KOPT-K1 (cell line): ENCODE results near the gene CCR1.

Source experiments
- H3K27ac ChIP-seq: fragments of 200-600 bp; sonication (generic); 2 replicates; pipeline ENCODE4 v1.5.1; 2016; ENCODE audit warnings: antibody characterized with exemption, mild to moderate bottlenecking, low read depth, low read length; ENCODE audit not compliant: poor library complexity, severe bottlenecking
- H3K36me3 ChIP-seq: fragments of 200-600 bp; sonication (generic); 2 replicates; pipeline ENCODE4 v1.5.1; 2017; ENCODE audit warnings: antibody characterized with exemption, mild to moderate bottlenecking, low read length, moderate library complexity; ENCODE audit not compliant: insufficient read depth
- H3K9me3 ChIP-seq: fragments of 200-600 bp; sonication (generic); 2 replicates; pipeline ENCODE4 v1.5.1; 2017; ENCODE audit warnings: antibody characterized with exemption, low read length, mild to moderate bottlenecking; ENCODE audit not compliant: insufficient read depth, poor library complexity, severe bottlenecking

The CCR1 gene

DNA sequence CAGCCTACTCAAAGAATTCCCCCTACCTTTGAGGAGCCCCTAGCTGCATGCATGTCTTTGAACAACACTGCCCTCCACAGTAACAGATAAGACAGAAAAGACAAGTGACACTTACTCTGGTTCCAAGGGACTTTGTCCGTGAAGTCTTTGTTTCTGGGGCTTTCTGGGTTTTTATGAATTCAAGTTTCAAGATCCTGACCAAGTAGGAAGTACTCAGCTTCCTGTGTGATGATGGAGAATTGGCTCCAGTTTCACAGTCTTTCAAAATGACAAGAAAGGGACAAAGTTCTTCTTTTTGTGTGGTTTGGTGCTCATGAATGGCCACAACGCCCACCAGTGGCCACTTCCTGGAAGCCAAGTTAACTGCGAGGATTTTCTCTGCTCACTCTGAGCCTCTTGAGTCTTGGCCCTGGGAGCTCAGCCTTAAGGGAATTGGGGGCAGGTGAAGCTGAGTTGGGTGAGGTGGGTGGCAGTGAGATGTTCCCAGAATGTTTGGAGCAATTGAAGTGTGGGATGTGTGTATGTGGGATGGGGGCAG lies at the start of gene CCR1:
Gene CCR1, minus strand, starts transcription at position 147 of the 538 bp plus-strand sequence. CDS start 4,000 bp downstream, outside the sequence.
- H3K27ac ChIP-seq, result no peak within 1 kb of the TSS
- no peaks in the 10 kb centered on the region for H3K36me3 ChIP-seq
- H3K9me3 ChIP-seq, result no peaks in the 10 kb centered on the region

DNA sequence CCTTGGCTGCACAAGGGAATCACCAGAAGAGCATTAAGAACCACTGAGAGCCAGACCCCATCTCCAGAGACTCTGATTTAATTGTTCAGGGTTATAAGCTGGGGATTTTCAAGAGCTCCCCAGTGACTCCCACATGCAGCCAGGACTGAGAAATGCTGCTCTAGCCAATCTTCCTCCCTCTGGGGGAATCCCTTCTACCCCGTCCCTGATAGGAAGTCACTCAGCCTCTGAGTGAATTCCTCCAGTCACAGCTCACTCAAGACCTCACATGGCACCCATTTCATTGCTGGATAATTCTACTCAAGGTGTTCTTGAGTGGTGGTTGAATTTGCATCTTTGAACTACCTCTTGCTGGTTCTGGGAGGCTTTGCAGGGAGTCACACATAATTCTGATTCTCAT lies 44.9 kb upstream of the CCR1 start:
- no peak overlapping the region for H3K27ac ChIP-seq
- H3K36me3 ChIP-seq, result no peaks in the 10 kb centered on the region
- H3K9me3 ChIP-seq, result no peaks in the 10 kb centered on the region

DNA sequence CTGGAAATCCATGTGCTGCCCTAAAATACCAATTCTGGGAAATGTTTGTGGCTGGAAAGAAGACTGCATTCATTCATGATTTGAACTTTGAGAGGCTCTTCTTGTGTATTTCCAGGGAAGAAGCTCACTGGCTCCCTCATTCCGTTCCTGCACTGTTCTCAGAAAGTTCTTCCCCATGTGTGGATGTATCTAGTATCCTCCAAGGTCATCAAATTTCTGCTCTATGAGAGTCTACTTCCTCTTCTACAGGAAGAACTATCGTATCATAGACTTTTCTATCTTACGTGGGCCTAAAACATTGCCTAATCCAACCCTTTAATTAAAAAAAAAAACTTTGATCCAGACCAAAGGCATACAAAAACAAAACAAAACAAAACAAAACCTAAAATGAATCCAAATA lies 37.0 kb upstream of the CCR1 start:
- no peak overlapping the region for H3K27ac ChIP-seq
- H3K36me3 ChIP-seq, result no peaks in the 10 kb centered on the region
- H3K9me3 ChIP-seq, result no peaks in the 10 kb centered on the region

DNA sequence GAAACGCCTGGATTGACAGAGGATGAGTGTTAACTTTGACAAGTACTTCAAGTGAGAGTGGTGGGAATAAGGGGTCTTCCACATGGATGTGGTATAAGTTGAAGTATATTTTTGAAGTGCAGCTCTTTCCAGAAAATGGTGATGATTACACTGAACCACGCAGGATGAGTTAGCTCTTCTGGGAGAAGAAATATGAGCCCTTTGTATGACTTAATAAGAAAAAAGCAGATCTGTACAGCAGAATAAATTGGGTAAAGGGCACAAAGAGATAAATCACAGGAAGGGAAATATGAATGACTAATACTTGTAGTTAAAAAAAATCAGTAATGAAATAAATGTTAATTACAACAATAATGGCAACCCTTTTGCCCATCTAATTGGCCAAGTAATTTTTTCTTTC lies 35.4 kb upstream of the CCR1 start:
- Histone ChIP-seq H3K27ac (no peak overlapping the region), H3K36me3 (no peaks in the 10 kb centered on the region), H3K9me3 (no peaks in the 10 kb centered on the region)

DNA sequence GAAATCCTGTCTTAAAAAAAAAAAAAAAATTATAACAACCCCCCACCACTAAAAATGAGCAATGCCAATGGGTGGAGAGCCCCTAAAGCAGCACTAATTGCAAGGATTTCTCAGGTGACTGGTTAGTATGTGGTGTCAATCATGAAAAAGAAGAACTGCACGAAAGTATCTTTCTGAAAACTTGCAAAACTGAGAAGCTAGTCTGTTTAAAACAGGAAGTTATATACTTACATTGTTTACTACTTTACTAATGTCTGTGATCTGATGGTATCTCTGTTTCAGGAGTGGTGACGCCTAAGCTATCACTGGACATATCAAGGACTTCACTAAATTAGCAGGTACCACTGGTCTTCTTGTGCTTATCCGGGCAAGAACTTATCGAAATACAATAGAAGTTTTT lies 34.0 kb upstream of the CCR1 start, which contains the start of gene CCR3:
Gene CCR3, plus strand, starts transcription at position 341 of the 400 bp plus-strand sequence. CDS start 22,699 bp downstream, outside the sequence.
- no peaks in the 10 kb centered on the region for H3K36me3 ChIP-seq
- no peak within 1 kb of the TSS for H3K27ac ChIP-seq
- H3K9me3 ChIP-seq, result no peaks in the 10 kb centered on the region

GRCh38 chr3:46239952-46240351 lies 31.8 kb upstream of the CCR1 start:
- Histone ChIP-seq H3K36me3 (no peaks in the 10 kb centered on the region), H3K27ac (no peak overlapping the region), H3K9me3 (no peaks in the 10 kb centered on the region)

- H3K36me3 ChIP-seq, result no peaks in the 10 kb centered on the region
- no peaks in the 10 kb centered on the region for H3K9me3 ChIP-seq
- H3K27ac ChIP-seq, result no peak overlapping the region
Measured at GRCh38 chr3:46239301-46239938, 31.3 kb upstream of the CCR1 start.

- Histone ChIP-seq H3K27ac (no peak overlapping the region), H3K9me3 (no peaks in the 10 kb centered on the region), H3K36me3 (no peaks in the 10 kb centered on the region)
Measured at GRCh38 chr3:46238386-46238785, 30.3 kb upstream of the CCR1 start.

- H3K27ac ChIP-seq, result no peak overlapping the region
- no peaks in the 10 kb centered on the region for H3K9me3 ChIP-seq
- H3K36me3 ChIP-seq, result no peaks in the 10 kb centered on the region
Measured at GRCh38 chr3:46236294-46237054, 28.4 kb upstream of the CCR1 start.

DNA sequence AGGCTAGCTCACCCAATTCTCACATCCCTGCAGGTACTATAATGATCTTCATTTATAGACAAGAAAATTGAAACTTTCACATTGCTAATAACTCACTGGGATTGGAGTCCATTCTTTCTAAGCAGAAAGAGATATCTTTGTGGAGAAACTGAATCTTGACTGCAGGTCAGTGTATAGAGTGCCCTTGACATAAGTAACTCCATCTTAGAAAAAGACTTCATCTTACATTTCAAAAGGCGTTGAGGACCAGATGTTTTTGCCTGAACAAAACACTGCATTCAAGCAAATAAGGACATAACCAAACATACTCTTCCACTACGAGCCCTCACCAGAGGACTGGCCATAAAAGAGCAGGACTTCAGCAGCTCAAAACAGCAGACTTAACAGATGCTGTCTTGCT lies 27.3 kb upstream of the CCR1 start:
- H3K36me3 ChIP-seq, result no peaks in the 10 kb centered on the region
- H3K9me3 ChIP-seq, result no peaks in the 10 kb centered on the region
- no peak overlapping the region for H3K27ac ChIP-seq

DNA sequence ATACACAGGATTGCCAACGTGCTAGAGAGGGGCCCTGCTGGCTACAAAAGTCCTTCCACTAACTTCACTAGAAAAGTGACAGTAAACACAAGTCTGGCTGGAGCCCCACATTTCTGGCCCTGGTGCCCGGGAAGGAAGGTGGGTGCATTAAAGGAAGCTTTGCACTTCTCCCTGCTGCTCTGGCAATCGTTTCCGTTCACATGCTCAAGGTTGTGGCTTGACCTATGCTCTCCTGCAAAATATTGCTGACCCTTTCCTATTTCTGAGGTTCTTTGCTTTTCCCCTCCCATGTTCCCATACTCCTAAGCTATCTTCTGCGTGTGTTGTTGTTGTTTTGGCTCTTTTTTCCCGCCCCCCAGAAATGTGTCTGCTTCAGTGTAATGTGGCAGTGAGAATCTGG lies 25.1 kb upstream of the CCR1 start:
- H3K36me3 ChIP-seq, result no peaks in the 10 kb centered on the region
- no peak overlapping the region for H3K27ac ChIP-seq
- no peaks in the 10 kb centered on the region for H3K9me3 ChIP-seq

- H3K36me3 ChIP-seq, result no peaks in the 10 kb centered on the region
- H3K9me3 ChIP-seq, result peaks cover 3% of the 10 kb centered on the region
- no peak overlapping the region for H3K27ac ChIP-seq
Measured at GRCh38 chr3:46231323-46231722, 23.2 kb upstream of the CCR1 start.

DNA sequence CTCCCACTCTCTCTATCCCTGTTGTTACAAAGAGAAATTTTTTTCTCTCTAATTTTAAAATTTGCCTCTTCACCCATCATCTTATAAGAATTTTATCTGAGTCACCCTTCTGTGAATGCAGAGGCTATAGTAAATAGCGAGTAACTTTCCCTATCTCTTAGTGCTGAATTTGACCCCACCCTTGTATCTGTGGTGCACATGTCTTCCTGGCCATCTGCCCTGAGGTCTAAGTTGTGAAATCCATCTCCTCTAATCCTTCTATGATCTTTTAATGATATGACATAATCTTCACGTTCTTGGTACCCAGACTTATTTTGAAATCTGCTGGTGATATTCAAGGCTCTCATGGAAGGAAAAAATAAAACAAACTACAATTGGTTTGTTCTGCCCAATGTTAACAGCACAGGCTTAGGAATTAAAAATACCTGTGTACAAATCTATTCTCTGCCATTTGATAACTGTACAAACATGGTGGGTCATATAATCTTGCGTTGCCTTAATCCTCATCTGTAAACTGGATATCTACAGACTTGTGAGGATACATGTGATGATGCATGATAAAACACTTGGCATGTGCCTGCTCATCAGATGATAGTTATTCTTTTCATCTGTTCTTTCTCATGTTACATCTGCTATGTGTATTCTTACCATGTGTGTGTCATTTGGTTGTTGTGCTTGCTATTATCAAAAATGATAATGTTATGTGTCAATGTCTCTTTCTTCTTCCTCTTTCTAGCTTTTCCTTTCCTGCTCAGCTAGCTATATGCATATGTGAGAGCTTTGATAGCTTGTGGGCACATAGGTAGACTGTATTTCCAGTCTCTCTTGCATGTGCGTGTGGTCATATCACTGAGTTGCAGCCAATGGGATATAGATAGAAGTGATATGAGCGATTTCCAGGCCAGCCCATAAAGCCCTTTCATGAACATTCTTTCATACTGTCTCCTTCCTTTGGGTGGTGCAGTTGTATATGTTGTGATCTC lies 20.4 kb upstream of the CCR1 start:
- H3K9me3 ChIP-seq, result peaks cover 7% of the 10 kb centered on the region
- H3K36me3 ChIP-seq, result no peaks in the 10 kb centered on the region
- no peak overlapping the region for H3K27ac ChIP-seq

DNA sequence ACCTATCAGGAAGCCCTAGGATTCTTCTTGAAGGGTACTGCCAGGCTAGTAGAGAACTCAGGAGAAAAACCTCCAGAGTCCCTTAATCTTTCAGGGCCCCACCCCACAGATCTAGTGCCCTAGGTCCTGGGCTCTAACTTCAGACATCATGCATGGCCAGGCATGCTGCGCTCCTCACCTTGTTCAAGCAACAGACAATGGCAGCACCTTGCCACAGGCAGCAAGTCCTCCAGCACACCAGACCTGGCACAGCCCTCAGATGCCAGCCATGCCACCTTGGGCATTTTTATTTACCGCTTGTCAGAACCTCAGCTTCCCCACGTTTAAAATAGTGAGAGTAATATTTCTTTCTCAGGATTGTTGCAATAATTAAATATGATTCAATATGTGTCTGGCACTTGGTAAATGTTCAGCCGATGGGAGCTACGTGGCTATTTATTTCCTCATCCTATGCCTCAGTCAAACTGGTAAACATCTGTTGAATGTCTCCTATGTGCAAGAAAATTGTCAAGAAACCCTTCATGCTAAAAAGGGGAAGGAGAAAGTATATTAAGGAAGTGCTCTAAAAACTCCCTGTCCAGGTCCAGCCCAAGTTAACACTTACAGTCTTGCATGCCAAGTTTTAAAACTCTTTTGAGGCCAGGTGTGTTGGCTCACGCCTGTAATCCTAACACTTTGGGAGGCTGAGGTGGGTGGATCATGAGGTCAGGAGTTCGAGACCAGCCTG lies 14.5 kb upstream of the CCR1 start:
- Histone ChIP-seq H3K27ac (no peak overlapping the region), H3K9me3 (peaks cover 7% of the 10 kb centered on the region), H3K36me3 (no peaks in the 10 kb centered on the region)
